IPS-11a (cell line): Measurements from ENCODE around the gene MSANTD1.

Experiments
- H3K4me3 ChIP-seq: one replicate; pipeline ENCODE4 v1.5.1; 2013; ENCODE audit warnings: low read depth, low read length, control low read depth

The MSANTD1 gene

GRCh38 chr4:3246458-3247398, 2.2 kb upstream of the MSANTD1 start:
- no peak overlapping the region for H3K4me3 ChIP-seq

GRCh38 chr4:3247399-3248177, 1.4 kb upstream of the MSANTD1 start:
- no peak overlapping the region for H3K4me3 ChIP-seq

- H3K4me3 ChIP-seq, result no peak overlapping the region
Measured at GRCh38 chr4:3248178-3248480, 830 bp upstream of the MSANTD1 start.

- no peak overlapping the region for H3K4me3 ChIP-seq
Measured at GRCh38 chr4:3249711-3250437, 915 bp downstream of the MSANTD1 start.

- H3K4me3 ChIP-seq, result no peak overlapping the region
Measured at GRCh38 chr4:3250438-3250955, 1.5 kb downstream of the MSANTD1 start.

- H3K4me3 ChIP-seq, result no peak overlapping the region
Measured at GRCh38 chr4:3250956-3251690, 2.2 kb downstream of the MSANTD1 start.

- no peak overlapping the region for H3K4me3 ChIP-seq
Measured at GRCh38 chr4:3251691-3252479, 2.9 kb downstream of the MSANTD1 start.

GRCh38 chr4:3252480-3252828, 3.5 kb downstream of the MSANTD1 start:
- no peak overlapping the region for H3K4me3 ChIP-seq

- no peak overlapping the region for H3K4me3 ChIP-seq
Measured at GRCh38 chr4:3252831-3253641, 4.1 kb downstream of the MSANTD1 start.

- no peak overlapping the region for H3K4me3 ChIP-seq
Measured at GRCh38 chr4:3253808-3254207, 4.8 kb downstream of the MSANTD1 start.

GRCh38 chr4:3254302-3255131, 5.6 kb downstream of the MSANTD1 start:
- no peak overlapping the region for H3K4me3 ChIP-seq

- H3K4me3 ChIP-seq, result no peak overlapping the region
Measured at GRCh38 chr4:3255611-3256186, 6.7 kb downstream of the MSANTD1 start.

GRCh38 chr4:3256230-3257102, 7.5 kb downstream of the MSANTD1 start:
- H3K4me3 ChIP-seq, result no peak overlapping the region

- H3K4me3 ChIP-seq, result no peak overlapping the region
Measured at GRCh38 chr4:3257103-3257555, 8.2 kb downstream of the MSANTD1 start.

GRCh38 chr4:3257556-3258482, 8.9 kb downstream of the MSANTD1 start:
- no peak overlapping the region for H3K4me3 ChIP-seq
